ENCODE data around the gene L3MBTL1.

The L3MBTL1 gene

GRCh38 chr20:43534791-43535350 lies 27.4 kb downstream of the L3MBTL1 start:
- no peak for DNase-seq (ENCODE audit: low read depth in 3 of 3, low spot score in 1 of 3)

GRCh38 chr20:43535370-43536004 lies 28.0 kb downstream of the L3MBTL1 start:
- no peak for DNase-seq (ENCODE audit: low read depth in 3 of 3, low spot score in 1 of 3)

- DNase-seq (ENCODE audit: low read depth in 3 of 3, low spot score in 1 of 3) = no peak
These were observed 28.7 kb downstream of the L3MBTL1 start for GRCh38 chr20:43536041-43536816.

GRCh38 chr20:43536817-43537440 lies 29.4 kb downstream of the L3MBTL1 start:
- no peak for DNase-seq (ENCODE audit: low read depth in 3 of 3, low spot score in 1 of 3)

GRCh38 chr20:43537921-43538877 lies 30.7 kb downstream of the L3MBTL1 start:
- peak in 1 of 3 donors; percentile 33 for DNase-seq (ENCODE audit: low read depth in 3 of 3, low spot score in 1 of 3)

GRCh38 chr20:43538878-43539700 lies 31.6 kb downstream of the L3MBTL1 start:
- DNase-seq (ENCODE audit: low read depth in 3 of 3, low spot score in 1 of 3) = no peak

- no peak for DNase-seq (ENCODE audit: low read depth in 3 of 3, low spot score in 1 of 3)
These were observed 32.6 kb downstream of the L3MBTL1 start for GRCh38 chr20:43539975-43540672.

- no peak for DNase-seq (ENCODE audit: low read depth in 3 of 3, low spot score in 1 of 3)
These were observed 33.2 kb downstream of the L3MBTL1 start for GRCh38 chr20:43540673-43541060.

GRCh38 chr20:43541214-43541613 lies 33.7 kb downstream of the L3MBTL1 start:
- no peak for DNase-seq (ENCODE audit: low read depth in 3 of 3, low spot score in 1 of 3)

- DNase-seq (ENCODE audit: low read depth in 3 of 3, low spot score in 1 of 3) = no peak
These were observed 34.7 kb downstream of the L3MBTL1 start for GRCh38 chr20:43542161-43542560.

GRCh38 chr20:43542674-43543073 lies 35.2 kb downstream of the L3MBTL1 start:
- no peak for DNase-seq (ENCODE audit: low read depth in 3 of 3, low spot score in 1 of 3)

- DNase-seq (ENCODE audit: low read depth in 3 of 3, low spot score in 1 of 3) = no peak
These were observed 35.6 kb downstream of the L3MBTL1 start for GRCh38 chr20:43543138-43543537.

- no peak for DNase-seq (ENCODE audit: low read depth in 3 of 3, low spot score in 1 of 3)
These were observed 37.0 kb downstream of the L3MBTL1 start for GRCh38 chr20:43544501-43544900.

- DNase-seq (ENCODE audit: low read depth in 3 of 3, low spot score in 1 of 3) = no peak
These were observed 38.5 kb downstream of the L3MBTL1 start for GRCh38 chr20:43545837-43546578.

- no peak for DNase-seq (ENCODE audit: low read depth in 3 of 3, low spot score in 1 of 3)
These were observed 40.9 kb downstream of the L3MBTL1 start for GRCh38 chr20:43548273-43548880.

- DNase-seq (ENCODE audit: low read depth in 3 of 3, low spot score in 1 of 3) = no peak
These were observed 42.0 kb downstream of the L3MBTL1 start for GRCh38 chr20:43549416-43550065.

- DNase-seq (ENCODE audit: low read depth in 3 of 3, low spot score in 1 of 3) = no peak
These were observed 43.0 kb downstream of the L3MBTL1 start for GRCh38 chr20:43550456-43550855.

GRCh38 chr20:43554369-43554768 lies 46.9 kb downstream of the L3MBTL1 start:
- no peak for DNase-seq (ENCODE audit: low read depth in 3 of 3, low spot score in 1 of 3)
